Measurements from ENCODE around the gene TEX29.

GRCh38 chr13:111359237-111359915 lies 38.9 kb downstream of the TEX29 start:
- TF ChIP-seq ZFX (IDR thresholded peaks at IDR 0.05; ENCODE audit: borderline replicate concordance) (no peak), CTCF (IDR thresholded peaks at IDR 0.05) (no peak)
